GM21367 (cell line): ENCODE results near the gene PDXDC1.
"Not testable (repeated sequence)": the region's sequence is repeated elsewhere in the genome, so short reads cannot be mapped to it uniquely, and the experiment has no call there.

Source experiments
- ATAC-seq: cut with Tn5 transposase; IDR thresholded peaks from one replicate; pipeline ENCODE4 v1.9.1; 2021; ENCODE audit not compliant: unreplicated experiment

PDXDC1 gene

DNA sequence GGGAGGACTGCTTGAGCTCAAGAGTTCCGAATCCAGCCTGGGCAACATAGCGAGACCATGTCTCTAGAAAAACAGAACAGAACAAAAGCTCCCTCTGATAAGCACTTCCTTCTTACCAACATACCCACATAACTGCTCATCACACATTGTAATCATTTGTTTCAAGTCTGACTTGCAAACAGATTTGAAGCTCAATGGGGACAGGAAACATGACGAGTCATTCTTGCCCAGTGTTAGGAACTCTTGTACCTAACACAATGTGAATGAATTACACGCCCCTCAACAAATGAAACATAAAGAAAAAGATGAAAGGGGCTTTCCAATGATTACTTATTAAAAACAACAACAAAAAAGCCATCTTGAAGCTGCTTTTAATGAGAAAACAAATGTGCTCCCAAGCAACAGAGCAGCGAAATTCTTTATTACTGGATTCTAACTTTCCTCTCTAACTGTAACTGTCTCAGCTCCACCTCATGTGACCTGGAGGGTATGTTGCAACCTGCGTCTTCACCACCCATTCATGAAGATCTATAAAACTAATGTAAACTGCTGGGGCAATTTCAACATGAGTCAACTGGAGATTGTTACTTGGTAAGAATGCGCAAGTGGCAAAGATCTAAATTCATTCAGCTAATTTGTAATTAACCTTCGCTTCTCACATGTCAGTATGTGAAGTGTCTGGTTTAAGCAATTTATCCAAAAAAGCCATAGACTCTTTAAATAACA is 87.4 kb downstream of the PDXDC1 start:
- not testable (repeated sequence) for ATAC-seq

DNA sequence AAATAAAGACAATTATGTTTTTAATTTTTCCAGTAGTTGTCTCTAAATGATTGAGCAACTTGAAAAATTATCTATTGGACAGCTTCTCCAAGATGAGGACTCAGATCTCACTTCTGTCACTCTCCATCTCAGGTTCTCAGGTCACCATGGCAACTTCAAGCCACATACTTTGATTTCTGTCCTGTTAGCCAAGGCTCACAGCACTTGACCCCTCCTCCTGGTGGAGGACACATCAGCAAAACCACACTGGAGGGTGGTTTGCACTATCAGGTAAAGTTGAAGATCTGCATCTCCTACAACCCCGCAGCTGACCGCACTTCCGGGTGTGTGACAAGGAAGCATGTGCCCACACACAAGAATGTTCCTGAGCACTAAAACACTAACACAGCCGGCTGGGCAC is 91.1 kb downstream of the PDXDC1 start:
- not testable (repeated sequence) for ATAC-seq

DNA sequence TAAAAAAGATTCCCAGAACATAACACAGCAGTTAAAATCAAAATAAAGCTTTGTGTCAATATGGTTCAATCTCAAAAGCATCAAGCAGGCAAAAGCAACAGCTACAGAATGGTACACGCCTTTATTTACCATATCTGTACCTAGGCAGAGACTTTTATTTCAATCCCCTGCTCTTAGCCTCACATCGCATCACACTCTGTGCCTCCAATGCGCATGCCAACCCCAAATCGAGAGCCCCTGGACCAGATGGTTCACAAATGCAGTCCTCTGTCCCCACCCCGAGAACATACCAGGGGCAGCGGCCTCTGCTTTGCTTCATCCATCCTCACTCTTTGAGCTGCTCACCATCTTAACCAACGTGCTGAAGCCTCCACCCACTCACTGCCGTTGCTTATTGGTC is 91.9 kb downstream of the PDXDC1 start:
- ATAC-seq = not testable (repeated sequence)

DNA sequence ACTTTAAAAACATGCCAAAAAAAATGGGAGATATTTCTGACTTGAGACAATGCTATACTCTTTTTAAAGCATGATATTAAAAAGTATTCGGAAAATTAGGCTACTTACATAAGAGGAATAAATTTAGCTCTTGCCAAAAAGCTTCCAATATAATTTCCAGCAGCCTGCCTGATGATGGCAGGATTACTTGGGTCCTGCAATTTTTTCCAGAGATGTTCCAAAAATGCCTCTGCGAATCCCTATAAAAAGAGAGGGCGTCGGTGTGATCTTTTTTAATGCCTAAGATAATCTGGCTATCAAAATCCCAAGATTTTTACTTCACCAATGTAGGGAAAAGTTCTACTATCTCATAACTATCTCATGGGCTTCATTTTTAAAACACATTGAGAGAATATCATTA is 96.2 kb downstream of the PDXDC1 start:
- not testable (repeated sequence) for ATAC-seq

DNA sequence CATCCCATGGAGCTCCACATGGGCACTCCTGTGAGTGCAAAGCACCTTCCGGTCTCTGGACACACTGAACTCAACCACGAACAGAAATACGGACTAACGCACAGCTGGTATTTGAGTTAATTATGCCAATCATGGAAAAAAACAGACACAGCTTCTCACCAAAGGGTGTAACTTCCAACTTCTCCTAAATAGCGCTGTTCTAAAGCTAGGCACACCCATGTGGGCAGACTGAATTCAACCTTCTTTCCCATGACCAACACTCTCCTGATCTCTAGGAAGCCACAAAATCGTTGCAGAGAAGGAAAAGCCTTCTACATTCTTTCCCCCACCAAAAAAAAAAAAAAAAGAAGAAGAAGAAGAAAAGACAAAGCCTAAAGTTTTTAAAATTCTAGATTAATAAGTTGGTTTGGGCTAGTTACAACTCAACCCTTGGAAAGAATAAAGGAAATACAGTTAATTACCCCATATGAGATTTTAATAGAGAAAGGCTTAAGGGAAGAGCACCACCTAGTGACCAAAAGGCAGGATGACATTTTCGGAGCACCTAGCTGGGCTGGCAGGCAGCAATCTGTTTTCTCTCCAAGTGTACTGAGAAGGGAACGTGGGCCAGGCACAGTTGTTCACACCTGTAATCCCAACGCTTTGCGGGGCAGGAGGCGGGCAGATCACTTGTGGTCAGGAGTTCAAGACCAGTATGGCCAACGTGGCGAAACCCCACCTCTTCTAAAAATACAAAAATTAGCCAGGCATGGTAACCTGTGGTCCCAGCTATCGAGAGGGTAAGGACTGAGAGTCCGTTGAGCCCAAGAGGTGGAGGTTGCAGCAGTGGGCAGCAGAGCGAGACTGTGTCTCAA is 97.3 kb downstream of the PDXDC1 start:
- ATAC-seq = not testable (repeated sequence)

DNA sequence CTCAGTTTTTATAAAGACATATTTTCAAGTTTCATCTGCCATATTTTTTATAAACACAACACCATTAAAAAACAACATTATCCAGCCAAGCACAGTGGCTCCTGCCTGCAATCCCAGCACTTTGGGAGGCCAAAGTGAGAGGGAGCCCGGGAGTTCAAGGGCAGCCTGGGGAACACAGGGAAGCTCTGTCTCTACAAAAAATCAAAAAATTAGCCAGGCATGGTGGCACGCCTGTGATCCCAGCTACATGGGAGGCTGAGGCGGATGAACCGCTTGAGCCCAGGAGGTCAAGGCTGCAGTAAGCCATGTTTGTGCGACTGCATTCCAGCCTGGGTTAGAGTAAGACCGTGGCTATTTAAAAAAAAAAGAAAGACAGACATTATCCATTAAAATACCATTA is 98.3 kb downstream of the PDXDC1 start:
- ATAC-seq = no peak

DNA sequence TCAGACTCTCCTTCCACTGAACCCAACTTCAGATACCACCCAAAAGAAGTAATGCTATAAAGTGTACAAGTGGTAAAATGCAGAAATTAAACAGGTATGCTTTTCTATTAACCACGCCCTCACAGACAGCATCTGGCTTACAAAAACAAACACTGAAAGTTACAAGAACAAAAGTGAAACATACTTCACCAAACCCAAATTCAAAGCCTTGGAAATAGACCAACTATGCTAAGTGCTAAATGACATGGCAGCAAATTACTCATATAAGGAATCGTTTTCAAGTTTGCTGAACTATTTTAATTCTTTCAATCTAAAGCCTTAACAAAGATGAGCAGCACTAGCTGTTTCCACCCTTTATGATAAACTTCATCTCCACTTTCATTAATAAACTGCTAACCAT is 101.3 kb downstream of the PDXDC1 start:
- not testable (repeated sequence) for ATAC-seq

DNA sequence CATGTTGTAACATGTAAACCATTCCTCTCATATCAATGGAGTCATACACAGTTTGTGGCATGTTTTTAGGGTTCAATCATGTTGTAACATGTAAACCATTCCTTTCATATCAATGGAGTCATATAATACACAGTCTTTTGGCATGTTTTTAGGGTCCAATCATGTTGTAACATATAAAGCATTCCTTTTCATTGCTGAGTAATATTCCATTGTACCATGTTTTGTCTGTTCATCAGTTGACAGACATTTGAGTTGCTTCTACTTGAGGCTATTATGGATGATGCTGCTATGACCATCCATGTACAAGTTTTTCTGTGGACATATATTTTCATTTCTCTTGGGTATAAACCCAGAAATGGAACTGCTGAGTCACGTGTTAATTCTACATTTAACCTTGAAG is 106.1 kb downstream of the PDXDC1 start:
- ATAC-seq = not testable (repeated sequence)

DNA sequence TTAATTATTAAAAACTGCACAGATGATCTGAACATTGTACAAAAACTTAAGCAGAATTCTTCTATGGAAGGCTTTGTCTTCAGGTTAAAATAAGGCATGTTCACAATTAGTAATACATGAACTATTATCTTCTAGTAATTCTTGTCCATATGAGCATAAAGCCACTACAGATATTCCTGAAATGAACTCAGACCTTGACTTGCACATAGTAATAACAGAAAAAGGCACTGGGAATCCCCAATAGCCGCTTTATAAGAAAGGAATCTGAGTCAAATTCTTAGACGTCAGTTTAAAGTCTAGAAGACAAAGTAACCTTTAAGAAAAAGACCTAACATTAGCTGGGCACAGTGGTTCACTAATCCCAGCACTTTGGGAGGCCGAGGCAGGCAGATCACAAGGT is 108.0 kb downstream of the PDXDC1 start:
- not testable (repeated sequence) for ATAC-seq

DNA sequence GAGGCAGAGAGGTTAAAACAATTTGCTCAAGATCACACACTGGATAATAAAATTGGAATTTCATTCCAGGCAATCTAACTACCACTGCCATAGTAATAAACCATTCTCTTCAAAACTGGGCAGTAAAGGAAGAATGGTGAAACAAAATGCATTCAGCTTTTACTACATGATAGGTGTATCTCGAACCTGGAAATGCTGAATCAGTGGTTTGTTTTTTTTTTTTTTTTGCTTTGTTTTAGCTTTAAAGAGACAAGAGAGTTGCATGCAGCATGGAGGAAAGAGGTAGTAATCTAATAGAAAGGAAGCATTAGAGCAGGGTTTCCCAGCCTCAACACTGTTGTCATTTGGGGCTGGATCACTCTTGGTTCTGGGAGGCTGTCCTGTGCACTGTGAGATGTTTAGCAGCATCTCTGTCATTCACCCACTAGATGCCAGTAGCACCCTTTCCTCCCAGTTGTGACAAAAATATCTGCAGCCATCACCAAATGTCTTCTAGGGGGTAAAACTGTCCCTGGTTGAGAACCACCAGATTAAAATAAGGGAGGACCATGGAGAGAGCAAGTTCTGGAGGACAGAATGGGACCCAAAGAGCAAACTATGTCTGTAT is 115.9 kb downstream of the PDXDC1 start:
- not testable (repeated sequence) for ATAC-seq

DNA sequence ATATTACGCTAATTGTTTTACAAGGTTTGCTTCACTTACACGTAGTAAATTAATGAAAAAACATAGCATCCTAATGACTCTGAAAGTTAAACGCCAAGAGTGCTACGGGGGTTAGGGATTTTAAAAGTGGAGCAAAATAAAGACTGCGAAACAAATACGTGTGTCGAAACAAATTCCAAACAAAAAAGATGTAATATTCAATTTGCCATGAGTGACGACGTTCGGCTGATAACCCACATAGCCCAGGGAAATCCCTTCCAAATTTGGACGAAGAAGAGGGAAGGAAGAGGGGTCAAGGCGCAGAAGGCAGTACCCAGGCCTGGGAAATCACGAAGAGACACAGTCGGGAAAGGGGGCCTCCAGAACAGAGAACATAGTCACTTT is 118.7 kb downstream of the PDXDC1 start:
- ATAC-seq = not testable (repeated sequence)

DNA sequence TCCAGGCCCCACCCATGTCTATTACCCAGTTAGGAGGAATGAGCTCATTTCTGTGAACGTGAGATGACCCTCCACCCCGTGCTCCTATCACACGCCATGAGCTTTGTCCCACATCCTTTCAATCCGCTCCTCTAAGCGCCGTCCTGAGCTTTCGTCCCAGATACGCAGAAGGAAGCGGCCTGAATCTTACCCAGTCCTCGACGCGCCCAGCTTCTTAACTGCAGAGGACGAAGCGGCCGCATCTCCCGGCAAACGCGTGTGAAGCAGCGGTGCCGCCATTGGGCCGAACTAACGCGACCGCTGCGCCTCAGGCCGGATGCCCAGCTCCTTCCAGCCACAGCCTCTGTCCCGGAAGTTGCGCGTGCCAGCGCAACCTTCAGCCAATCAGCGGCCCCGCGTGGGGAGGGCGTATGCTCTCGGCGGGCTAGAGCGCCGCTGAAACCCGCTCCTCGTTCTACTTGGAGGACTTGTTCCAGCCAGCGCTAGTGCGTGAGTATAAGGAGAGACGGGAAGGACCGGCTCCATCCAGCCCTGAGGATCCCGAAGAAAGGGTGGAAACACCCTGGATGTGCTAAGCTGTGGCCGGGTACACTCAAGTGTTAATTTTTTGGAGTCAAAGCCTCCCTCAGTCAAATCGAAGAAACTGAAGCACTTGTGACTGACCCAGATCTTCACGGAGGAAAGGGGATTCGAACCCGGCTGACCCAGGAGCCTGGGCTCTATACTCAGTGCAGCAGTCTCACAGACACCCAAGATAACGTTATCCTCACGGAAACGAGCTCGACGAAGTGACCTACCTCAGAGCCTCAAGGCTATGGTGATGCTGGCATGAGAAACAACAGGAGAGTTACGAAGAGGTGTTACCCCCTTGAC is 119.4 kb downstream of the PDXDC1 start, which contains the start of gene RRN3:
RRN3 (minus strand) TSS at position 318 of the 873 bp plus-strand sequence; CDS start at position 279, 39 bp downstream.
- peak; percentile 95 for ATAC-seq

DNA sequence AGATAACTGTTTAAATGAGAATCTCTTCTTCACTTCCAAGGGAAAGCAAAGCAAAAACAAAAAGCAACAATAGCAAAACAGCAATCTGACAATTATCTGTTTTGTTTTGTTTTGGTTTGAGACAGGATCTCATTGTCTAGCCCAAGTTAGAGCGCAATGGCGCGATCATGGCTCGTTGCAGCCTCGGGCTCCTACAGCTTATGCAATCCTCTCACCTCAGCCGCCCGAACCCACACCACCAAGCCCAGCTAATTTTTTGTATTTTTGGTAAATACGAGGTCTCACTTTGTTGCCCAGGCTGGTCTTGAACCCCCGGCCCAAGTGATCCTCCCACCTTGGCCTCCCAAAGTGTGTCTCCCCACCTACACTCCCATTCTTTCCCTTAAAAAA is 121.8 kb downstream of the PDXDC1 start:
- ATAC-seq = not testable (repeated sequence)

DNA sequence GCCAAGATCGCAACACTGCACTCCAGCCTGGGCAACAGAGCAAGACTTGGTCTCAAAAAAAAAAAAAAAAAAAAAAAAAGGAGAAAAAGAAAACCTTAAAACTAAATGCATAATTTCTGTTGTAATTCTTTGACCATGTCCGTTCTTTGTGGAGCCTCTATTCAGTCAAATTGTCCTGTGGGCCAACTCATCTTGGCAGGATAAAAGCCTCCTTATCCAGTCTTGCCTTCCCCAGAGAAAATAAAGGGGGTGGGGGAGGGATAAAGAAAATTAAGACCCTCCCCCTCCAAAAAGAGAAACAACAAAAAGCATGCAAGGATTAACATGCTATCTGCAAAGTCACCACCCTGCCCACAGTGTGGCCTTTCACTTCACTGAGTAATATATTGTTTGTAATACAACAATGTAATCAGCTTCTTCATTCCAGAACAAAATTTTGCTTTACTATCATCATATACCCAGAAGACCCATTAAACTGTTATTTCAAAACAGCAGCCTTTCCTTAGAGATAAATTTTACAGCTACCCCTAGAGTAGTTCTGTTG is 124.6 kb downstream of the PDXDC1 start:
- ATAC-seq = not testable (repeated sequence)

DNA sequence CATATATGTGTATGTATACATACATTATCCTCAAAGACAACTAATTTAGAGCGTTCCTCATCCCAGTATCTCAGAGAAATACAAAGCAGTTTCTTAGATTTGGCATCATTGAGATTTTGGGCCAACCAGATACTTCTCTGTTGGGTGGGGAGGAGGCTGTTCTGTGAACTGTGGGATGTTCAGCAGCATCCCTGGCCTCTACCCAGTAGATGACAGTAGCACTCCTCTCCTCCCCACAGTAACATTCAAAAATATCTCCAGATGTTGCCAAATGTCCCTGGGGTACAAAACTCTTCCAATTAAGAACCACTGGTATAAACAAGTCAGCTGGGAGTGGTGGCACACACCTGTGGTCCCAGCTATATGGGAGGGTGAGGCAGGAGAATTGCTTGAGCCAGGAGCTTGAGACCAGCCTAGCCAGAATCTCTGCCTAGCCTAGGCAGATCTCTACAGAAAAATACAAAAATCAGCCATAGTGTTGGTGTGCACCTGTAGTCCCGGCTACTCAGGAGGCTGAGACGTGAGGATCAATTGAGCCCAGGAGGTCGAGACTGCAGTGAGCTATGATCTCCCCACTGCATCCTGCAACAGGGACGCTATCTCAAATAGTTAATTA is 125.7 kb downstream of the PDXDC1 start:
- ATAC-seq = not testable (repeated sequence)

DNA sequence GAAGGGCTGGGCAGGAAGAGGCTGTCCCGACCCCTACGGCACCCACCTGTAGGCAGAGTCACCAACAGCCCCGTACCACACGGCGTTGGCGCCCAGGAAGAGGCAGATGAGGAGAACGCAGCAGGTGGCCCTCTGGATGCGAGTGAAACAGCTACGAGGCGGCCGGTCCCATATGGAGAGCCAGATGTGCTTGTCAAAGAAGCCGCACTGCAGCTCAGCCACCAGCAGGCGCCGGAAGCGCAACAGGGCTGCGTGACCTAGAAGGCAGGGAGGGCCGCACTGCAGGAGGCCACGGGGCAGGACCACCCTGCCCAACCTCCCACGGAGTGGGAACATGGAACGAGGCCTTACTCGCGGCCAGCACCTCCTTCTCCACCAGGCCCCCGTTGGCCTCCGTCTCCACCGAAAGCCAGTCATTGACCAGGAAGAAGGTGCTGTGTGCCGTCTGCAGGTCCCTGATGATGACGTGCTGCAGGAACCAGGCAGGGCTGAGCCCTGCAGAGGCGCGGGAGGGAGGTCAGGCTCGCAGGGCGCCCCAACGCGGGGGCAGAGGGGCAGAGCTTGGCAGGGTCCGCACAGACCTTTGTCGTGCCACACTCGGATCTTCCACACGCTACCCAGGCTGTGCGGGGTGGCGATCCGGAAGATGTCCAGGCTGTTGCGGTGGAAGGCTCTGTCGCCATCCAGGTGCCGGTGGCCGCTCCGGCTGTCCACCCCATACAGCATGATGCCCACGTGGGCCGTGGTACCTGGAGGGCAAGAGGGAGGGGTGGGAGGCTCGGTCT is 153.0 kb downstream of the PDXDC1 start:
- ATAC-seq = not testable (repeated sequence)

DNA sequence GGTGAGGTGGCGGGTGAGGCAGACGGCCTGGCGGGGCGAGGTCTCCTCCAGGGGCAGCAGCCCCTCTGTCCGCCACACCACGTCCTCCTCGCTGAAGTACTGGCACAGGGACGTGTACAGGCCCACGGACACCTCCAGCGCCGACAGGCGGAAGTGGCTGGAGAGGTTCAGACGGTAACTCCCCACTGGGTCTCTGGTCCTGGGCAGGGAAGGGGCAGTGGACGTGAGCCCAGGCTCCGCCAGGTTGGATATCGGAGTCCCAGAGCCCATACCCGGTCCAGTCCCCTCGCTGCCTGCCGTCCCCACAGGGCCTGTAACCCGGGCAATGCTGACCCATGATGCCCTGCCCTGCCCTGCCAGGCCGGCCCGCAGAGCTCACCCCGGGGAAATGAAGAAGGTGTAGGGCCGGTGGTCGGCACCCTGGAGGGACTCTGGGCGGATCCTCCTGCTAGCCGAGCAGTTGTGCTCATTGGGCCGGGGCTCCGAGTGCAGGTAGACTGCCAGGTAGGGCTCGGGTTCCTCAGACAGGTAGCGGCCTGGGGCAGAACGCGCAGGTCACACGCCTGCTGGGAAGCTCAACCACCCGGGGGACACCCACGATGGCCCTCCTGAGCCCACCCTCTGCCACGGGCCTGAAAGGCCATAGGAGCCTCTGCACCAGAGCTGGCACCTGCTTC is 155.6 kb downstream of the PDXDC1 start:
- not testable (repeated sequence) for ATAC-seq

DNA sequence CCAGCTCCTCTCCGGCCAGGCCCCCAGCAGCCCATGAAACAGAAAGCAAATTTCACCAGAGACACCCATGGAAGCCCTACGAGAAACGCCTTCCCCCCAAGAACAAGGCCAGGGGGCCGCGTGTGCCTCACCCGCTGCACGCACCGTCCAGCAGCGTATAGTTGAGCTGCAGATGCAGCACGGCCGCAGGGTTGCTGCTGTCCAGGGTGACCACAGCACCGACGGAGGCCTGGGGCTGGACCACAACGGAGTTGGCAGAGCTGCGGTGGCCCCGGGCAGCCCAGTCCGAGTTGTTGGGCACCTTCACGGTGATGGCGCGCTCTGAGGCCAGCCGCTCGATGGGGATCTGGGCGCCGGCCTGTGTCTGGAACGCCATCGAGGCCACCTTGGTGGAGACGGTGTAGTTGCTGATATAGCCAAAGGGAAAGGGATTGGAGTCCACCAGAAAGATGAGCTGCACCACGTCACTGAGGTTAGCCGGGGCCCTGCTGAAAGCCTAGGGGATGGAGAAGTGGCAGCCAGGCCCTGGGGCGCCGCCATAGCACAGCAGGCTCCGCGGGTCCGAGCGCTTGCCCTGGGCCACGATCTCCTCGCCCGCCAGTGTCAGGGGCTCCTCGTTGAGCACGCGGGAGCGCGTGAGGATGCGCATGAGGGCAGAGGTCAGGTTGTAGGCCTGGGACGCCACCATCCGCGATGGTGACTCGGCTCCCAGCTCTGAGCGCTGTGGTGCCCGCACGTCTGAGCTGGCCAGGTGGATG is 156.3 kb downstream of the PDXDC1 start:
- not testable (repeated sequence) for ATAC-seq
